SIG-M5 treated with dmso at 0.1 percent for 504 hours (cell line): ENCODE measurements around the gene KIF17.
"Not testable (repeated sequence)": the region's sequence is repeated elsewhere in the genome, so short reads cannot be mapped to it uniquely, and the experiment has no call there.

Source experiments
- DNase-seq: peaks from one replicate; lab custom pipeline; 2025; ENCODE audit not compliant: unreplicated experiment; lab: John Stamatoyannopoulos, UW

Gene KIF17

DNA sequence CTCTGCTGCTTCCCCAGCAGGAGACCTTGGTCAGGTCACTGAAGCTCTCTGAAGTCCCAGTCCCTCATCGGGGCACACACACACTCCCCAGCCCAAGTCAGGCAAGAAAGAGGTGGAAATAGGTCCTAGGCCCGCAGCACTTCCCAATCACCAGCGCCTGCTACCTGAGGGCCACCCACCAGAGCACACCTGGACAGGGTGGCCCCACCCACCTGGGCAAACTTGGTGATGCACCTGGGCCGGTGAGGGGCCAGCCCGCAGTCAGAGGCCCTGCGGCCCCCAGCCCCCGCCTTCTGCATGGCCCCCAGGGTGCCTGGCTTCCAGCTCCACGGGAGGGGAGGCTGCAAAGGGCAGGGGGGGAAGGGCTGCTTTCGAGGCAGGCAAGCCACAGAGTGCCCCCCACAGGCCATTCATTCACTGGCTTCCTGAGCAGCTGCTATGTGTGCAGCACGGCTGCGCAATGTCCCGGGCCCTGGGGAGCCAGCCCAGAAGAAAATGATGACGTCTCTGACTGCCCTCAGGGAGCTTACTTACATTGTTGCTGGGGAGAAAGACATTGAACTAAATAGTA lies 10.0 kb upstream of the KIF17 start:
- DNase-seq = peak; percentile 6

DNA sequence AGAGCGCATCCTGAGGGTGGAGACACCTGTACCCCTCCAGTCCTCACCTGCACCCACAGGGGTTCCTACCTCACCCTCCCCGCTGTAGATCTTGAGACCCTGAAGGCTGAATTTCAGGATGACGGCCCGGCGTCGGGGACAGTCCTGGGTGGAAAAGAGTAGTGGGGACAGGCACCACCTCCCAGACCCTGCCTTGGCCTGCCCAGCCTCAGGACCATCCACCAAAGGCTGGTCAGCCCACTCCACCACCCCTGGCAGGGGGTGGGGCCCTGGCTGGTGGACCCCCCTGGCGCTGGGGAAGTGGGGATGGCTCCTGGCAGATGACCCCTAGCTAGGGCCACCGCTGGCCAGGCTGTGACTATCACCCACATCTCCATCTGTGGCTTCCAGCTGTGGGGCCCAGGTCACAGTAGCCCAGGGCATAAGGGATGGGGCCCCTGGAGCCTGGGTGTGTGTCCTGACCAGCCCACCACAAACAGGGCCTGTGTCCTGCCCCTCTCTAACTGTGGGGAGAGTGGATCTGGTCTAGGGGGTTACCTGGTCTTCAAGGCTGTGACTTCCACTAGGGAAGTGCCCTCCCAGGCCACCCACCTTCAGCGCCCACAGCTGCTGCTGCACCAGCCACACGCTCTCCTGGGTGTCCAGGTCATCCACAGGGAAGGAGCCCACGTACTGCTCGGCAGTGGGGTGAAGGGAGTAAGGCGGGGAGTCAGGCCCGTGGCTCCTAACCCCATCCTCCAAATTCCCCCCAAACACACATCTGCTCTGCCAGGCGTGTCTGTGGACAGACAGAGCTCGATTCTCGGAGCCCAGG lies 9.3 kb upstream of the KIF17 start:
- no peak for DNase-seq

DNA sequence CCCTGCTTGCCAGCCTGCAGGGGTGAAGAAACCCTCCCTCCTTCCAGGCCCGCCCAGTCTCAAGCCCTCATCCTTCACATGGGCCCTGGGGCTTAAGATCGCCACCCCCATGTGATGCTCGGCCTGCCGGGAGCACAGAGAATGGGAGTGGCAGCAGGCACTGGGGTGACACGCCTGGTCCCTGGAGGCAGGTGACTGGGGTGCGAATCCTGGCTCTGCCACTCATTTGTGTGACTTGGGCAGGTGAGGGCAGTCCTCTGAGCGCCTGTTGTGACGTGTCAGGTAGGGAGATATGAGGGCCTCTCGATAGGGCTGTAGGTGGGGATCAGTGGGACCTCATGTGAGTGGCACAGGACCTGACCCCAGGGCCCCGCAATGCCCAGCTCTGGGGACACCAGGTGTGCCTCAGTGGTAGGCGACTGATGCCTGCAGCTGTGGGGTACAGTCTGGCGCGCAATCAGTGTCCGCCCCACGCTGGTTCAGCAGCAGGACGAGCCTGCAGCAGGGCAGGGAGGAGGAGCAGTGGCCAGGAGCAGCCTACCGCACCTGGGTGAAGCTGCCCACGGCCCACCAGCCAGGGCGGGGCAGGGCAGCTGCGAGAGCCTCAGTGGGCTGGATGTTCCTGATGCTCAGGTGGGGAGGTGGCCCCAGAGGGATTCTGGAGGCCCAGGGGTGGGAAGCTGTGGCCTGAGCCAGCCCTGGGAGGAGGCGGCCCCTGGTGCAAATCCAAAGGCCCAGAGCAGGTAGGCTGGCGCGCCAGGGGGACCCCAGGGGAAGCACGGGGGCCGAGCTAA lies 8.5 kb upstream of the KIF17 start:
- no peak for DNase-seq

DNA sequence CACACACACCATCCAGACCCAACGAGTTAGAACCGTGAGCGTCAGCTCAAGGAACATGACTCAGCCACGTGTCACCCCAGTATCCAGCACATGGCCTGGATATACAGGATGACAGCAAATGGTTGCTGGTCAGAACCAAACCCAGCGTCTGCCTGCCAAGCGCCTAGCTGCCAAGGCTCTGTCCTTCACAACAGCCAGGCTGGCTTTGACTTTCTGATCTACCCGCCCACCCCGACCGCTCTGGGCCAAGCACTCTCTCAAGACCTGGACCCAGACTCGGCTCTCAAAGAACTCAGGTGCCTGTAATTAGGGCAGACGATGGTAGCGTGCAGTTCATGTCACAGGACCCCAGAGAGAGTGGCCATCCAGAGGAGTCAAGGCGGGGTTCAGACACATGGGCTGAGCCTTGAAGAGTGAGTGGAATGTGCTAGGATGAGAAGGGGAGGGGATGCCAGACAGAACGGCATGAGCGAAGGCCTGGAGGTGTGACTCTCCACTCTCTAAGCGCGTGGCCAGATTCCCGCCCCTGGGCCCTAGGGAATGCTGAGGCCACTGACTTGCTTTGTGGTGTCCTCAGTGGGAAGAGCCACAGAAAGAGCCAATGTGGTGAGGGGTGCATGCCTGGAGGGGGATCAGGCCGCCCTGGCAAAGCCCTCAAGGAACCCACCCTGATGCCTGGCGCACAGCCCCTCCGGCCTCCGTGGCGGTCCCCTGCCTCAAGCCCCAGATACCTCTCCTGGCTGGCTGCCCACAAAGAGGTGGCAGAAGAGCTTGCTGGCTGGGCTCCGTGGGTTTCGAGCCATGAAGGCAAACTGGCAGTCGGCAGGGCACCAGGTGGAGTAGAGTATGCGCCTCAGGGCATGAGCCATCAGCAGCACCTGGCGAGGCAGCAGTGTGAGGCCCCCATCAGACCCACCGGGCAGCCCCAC lies 7.6 kb upstream of the KIF17 start:
- no peak for DNase-seq

DNA sequence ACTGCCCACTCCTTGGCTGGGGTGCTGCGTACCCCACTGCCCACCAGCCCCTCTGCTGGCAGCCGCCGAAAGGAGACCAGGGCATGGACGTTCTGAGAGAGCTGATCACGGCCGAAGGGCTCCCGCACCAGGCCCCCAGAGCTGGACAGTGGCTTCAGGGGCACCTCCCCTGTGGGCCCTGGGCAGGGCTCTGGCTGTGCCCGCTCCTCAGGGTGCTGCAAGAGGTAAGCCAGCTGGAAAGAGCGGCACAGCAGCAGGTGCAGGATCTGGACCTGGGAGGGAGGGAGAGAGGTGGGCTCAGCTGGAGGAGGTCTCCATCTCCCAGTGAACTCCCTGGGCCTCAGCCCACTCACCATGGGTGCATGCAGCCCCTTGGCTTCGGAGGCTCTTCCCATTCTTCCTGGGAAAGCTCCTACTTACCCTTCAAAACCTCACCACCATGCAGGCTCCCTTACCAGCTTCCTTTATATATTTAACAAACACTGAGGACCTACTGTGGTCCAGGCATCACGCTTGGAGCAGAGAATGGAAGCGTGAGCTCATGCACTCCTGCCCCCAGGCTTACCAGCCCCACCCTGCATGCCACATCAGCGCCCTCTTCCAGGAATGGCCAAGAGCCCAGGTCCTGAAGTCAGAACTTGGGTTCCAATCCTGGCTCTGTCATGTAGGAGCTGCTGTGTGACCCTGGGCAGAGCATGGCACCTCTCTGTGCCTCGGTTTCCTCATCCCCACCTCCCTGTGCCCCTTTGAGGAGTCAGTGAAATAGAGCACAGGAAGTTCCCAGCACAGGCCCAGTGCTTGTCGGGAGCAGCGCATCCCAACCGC lies 6.8 kb upstream of the KIF17 start:
- DNase-seq = no peak

DNA sequence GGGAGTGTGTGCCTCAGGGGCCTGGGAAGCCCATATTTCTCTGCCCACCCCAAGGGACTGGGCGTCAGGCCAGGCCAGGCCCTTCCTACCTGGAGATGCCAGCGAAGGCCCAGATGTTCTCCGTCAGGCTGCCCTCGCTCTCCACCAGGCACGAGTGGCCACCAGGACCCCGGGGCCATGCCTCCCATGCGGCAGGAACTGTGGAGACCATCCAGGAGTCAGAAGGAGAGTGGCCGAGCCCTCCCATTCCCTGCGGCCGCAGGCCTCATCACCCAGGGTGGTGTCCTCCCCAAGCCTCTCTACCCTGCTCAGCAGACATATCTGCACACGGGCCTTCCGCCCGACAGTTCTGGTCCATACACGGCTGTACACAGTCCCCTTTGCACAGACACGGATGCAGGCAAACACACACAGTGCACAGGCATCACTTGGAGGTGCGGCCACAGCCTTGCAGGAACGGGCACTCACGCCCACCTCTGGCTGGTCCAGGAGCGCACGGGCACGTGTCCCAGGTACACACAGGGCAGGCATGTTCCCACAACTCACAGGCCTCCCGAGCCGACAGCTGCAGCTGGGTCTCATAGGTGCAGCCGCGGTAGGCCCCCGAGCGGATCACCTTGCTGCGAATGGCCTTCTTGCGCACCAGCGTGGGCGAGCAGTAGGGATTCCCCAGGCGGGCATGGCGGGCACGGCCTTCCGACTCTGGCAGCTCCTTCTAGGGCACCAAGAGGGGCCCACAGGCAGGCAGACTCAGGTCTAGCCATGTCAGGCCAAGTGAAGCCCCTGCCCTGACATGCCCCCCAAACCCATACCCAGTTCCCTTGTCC lies 5.9 kb upstream of the KIF17 start:
- no peak for DNase-seq

DNA sequence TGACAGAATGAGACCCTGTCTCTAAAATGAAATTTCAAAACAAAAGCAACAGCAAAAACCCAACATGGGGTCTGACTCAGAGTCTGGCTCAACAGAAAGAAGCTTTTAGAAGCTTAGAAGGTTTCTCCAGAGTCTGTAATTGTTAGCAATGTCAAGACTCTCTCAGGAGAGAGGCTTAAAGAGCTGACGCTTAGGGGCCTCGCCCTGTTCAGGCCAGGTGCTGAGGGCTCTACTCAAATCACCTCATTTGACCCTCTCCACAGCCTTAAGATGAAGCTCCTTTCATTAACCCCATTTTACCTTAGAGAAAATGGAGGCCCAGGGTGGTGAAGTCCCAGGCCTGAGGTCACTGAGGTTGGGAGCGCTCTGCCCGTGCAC lies 5.3 kb upstream of the KIF17 start:
- DNase-seq = no peak

DNA sequence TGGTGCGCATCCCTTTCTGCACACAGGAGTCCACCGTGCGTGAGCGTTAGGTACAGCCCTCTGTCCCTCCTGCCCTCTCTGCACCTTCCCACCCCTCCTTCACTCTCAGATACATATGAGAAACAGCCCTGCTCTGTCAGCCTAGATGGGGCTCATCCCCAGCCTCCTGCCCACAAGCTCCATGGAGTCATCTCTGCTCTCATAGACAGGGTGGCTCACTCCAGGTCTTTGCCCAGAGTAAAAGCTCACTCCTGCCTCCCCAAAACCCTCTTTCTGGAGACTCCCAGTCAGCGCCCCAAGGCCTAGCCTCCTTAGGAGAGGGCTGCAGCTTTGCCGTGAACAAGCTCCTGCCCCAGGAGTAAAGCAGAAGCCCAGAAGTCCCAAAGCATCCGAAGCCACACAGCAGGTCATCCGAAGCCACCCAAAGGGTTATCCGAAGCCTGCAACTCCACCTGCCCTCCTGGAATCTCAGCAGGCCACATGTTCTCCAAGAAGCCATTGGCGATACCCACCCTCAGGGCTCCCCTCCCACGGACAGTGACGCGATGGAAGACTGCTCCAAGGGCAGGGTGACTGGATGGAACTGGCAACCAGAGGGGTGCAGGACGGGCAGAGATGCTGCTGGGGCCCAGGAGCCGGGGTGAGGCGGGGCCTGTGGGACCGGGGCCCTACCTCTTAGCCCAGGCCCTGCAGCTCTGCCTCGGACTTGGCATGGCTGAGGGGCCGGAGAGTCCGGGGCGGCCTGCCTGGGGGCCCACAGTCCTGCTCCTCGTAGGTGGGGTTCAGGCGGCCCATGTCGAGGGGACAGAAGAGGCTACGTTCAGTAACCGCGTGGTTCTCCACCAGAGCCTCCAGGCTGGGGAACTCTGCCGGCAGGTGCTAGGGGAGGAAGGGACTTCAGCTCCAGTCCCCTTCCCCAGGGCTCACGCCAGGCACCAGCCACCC lies 3.6 kb upstream of the KIF17 start:
- DNase-seq = no peak

DNA sequence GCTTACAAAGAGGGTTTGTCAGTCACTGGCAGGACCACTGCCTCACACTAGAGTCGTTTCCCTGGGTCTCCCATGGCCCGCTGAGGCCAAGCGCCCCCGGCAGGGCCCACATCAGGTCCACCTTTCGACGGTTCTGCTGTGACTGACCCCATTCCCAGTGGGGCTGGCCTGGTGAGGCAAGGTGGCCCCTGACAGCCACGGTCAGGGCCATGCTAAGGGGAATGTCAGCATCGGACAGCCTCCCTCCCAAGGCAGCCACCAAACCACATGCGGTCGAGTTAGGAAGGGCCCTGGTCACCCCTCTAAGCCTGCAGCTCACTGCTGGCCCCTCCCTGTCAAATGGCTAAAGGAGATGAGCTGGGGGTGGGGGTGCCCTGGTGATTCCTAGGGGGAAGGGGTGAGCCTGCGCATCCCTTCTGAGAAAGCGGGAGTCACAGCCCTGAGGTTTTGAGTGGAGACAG lies 2.9 kb upstream of the KIF17 start:
- DNase-seq = no peak

DNA sequence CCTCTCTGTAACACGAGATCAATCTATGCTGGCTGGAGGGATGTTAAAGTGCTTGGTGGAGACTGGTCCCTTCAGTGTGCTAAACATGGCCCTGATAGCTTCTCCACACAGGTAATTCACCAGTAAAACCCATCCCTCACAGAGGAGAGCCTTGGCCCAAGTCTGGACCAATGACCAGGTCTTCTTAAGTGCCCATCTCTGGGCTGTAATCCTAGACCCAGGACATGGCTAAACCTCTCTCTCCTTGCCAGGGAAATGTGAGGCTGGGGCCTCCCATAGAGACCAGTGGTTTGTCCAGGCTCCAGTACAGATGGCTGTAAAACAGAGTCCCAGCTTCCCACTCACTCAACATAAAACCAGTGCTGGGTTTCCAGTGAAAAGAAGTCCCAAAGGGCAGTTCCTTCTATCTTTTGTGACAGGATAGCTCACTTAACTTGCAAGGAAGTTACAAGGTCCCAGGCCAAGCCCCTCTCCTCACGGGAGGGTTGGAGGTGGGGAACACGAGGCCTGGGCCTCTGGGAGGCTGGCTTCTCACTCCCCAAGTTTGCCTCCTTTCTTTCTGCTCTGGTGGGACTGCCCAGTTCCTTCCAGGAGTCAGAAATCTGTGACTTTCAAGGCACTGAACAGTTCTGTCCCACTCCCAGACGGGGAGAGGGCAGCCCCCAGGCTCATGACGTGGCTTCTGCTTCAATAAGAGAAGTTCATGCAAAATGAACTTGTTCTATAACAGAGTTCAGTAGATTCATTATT lies 2.2 kb upstream of the KIF17 start:
- no peak for DNase-seq

DNA sequence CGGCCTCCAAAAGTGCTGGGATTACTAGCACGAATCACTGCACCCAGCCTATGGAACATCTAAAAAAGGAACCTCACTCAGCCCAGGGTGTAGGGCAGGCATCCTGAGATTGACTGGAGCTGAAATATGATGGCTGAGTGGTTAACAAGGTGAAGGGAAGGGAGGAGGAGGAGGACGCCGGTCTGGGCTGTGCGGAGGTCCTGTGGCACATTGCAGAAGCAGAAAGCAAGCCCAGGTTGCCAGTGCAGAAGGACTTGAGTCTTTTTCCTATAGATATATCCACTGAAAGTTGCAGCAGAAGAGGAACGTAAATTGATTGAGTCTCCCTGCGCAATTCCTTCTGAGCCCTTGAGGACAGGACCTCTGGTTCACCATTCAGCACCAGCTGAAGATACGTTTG lies 1.5 kb upstream of the KIF17 start:
- no peak for DNase-seq

DNA sequence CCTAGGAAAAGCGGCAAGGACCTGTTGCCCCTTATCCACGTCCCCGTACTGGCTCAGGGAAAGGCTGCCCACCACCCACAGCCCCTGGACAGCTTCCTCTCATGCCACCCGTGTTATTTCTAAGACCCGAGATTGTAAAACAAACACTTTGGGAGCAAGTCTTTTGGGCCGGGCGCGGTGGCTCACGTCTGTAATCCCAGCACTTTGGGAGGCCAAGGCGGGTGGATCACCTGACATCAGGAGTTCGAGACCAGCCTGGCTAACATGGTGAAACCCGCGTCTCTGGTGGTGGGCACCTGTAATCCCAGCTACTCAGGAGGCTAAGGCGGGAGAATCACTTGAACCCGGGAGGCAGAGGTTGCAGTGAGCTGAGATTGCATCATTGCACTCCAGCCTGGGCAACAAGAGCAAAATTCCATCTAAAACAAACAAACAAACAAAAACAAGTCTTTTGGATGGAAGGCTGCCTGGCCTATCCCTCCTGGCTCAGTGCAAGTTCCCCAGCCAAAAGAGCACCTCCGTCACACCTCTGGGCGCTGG lies 606 bp upstream of the KIF17 start:
- not testable (repeated sequence) for DNase-seq

DNA sequence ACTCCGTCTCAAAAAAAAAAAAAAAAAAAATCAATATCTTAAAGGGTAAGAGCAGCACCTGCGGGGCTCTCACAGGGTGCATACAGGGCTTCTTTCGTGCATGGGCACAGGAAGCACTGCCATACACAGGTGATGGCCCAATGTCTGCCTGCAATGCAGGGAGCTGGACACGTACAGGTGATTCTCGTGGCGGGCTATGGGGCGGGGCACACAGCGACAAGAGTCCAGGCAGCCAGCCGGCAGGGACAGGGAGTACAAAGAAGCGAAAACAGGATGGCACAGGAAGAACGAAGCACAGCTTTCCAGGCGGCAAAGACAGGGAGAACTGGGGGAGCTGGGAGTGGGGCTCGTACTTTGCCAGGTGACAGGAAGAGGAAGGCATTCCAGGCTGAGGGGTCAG lies 1.6 kb downstream of the KIF17 start:
- no peak for DNase-seq

DNA sequence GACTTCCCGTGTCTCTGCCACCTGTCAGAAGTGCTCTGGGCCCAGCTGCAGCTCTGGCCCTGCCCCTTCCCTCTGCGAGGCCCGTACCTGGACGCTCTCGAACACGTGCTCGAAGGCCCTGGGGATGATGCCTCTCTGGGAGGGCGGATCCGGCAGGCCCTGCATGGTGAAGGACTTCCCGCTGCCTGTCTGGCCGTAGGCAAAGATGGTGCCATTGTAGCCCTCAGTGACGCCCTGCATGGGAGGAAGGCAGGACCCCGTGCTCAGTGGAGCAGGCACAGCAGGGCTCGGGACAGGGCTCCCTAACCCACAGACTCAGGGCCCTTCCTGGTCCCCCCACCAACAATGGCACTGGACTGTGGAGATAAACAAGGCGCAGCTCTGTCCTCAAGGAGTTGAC lies 2.4 kb downstream of the KIF17 start:
- no peak for DNase-seq

DNA sequence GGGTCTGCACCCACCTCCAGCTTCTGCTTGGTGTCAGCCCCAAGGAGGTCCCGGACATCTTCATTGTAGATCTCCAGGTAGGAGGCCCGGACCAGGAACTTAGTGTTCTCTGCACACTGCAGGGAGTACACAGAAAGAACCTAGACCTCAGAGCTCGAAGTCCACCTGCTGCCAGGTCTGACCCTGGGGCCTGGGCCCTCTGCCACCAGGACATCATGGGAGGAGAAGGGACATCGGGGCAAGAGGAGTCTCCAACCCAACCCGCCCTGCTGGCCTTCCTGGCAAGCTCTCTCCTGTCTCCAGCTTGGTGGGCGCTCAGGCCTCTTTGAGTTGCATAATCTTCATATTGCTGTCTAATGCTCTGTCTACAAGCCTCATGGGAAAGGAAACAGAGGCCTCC lies 4.4 kb downstream of the KIF17 start:
- no peak for DNase-seq

DNA sequence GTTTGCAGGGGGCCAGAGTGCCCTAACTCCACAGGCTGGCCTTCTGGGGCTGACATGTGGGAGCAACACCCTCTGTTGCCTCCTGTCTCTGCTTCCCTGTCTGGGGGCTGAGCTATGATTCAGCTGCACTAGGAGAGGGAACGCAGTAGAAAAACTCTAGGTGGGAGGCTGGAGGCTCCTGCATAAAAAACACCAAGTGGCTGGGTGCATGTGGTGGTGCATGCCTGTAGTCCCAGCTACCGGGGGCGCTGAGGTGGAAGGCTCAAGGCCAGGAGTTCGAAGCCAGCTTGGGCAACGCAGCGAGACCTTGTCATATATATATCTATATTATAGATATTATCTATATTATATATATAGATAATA lies 5.6 kb downstream of the KIF17 start:
- no peak for DNase-seq
